GM18873 (cell line): ENCODE measurements around the gene SP6.

ENCODE experiments used
- ATAC-seq: cut with Tn5 transposase; IDR thresholded peaks from one replicate; pipeline ENCODE4 v1.9.1; 2021; ENCODE audit warnings: mild to moderate bottlenecking, moderate library complexity, moderate number of reproducible peaks; ENCODE audit not compliant: unreplicated experiment, low FRiP score

Gene SP6

DNA sequence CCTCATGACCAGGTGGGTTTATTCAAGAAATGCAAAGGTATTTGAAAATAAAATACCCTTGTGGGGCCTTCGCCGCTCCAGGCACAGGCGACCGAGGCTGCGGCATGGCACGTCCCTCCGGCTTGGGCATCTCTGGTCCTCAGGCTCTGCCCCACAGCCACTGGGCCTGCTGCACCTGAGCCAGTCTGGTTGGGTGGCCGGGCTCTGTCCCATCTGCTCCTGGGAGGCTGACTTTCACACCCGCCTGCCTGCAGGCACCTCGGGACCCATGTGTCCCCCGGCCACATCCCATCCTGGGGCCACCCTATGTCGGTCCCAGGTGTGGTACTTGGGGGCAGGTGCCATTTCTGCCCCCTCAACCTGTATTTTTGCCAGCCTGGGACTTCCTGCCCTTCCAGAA lies 50.3 kb downstream of the SP6 start:
- no peak for ATAC-seq

DNA sequence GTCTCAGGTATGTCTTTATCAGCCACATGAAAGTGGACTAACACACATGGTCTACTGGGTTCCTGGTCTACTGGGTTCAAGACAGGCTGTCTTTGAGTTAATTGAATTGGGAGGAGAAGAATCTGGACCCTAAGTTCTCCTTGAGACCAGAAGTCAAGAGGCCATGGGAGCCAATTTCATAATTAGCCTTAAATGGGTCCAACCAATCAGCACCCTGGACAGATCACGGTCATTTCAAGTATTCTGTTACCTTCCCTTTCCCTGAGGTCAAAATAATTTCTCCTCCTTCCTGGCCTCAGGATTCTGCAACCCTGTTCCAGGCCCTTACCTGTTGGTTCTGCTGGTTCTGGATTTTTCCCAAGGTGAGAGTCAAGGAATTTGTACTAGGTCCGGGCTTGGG lies 53.2 kb downstream of the SP6 start:
- no peak for ATAC-seq
